Liver (tissue), 9 donors: ENCODE data around the gene CACNA1A. TPM values are rescaled to one million over a fixed set of nuclear protein-coding genes. Genes with fewer than 3 reads are reported as not detected.

ENCODE experiments used
- DNase-seq: peaks from one replicate; pipeline ENCODE4 v3.0.0-alpha.2; 2017; ENCODE audit warnings: low spot score
- H3K27ac ChIP-seq, 2 donors: one replicate each; pipeline ENCODE4 v1.7.0; 2013; ENCODE audit warnings: inconsistent platforms in 2 of 2, low read length in 2 of 2, control low read depth in 1 of 2, low read depth in 1 of 2, mild to moderate bottlenecking in 1 of 2
- H3K27me3 ChIP-seq, 4 donors: one replicate each; pipeline versions ENCODE4 v1.6.1 to v1.7.0; 2013; ENCODE audit warnings: low read length in 3 of 4, inconsistent platforms in 1 of 4, mild to moderate bottlenecking in 1 of 4, moderate library complexity in 1 of 4; ENCODE audit not compliant: control insufficient read depth in 4 of 4, insufficient read depth in 4 of 4
- H3K36me3 ChIP-seq, 4 donors: one replicate each; pipeline versions ENCODE4 v1.6.1 to v1.7.0; 2013; ENCODE audit warnings: low read length in 3 of 4, mild to moderate bottlenecking in 3 of 4, low read depth in 1 of 4, moderate library complexity in 1 of 4; ENCODE audit not compliant: control insufficient read depth in 4 of 4, insufficient read depth in 3 of 4
- H3K4me1 ChIP-seq, 4 donors: one replicate each; pipeline versions ENCODE4 v1.6.1 to v1.7.0; 2013; ENCODE audit warnings: low read length in 3 of 4, mild to moderate bottlenecking in 3 of 4, moderate library complexity in 1 of 4; ENCODE audit not compliant: control insufficient read depth in 4 of 4, insufficient read depth in 4 of 4
- H3K4me3 ChIP-seq, 3 donors: one replicate each; pipeline versions ENCODE4 v1.6.1 to v1.7.0; 2013; ENCODE audit warnings: low read length in 3 of 3, control low read depth in 1 of 3, low read depth in 1 of 3, mild to moderate bottlenecking in 1 of 3
- H3K9ac ChIP-seq, 2 donors: one replicate each; pipeline ENCODE4 v1.7.0; 2013; ENCODE audit warnings: low read length in 2 of 2, mild to moderate bottlenecking in 2 of 2, moderate library complexity in 2 of 2, control low read depth in 1 of 2, low read depth in 1 of 2
- H3K9me3 ChIP-seq, 4 donors: one replicate each; pipeline versions ENCODE4 v1.6.1 to v1.7.0; 2013; ENCODE audit warnings: low read length in 3 of 4; ENCODE audit not compliant: control insufficient read depth in 4 of 4
- EGR1 ChIP-seq, 2 donors: IDR thresholded peaks; 2 replicates each; pipeline ENCODE4 v1.6.1; 2016 to 2018; ENCODE audit warnings: antibody characterized with exemption in 2 of 2, low read depth in 2 of 2
- FOXA1 ChIP-seq: IDR thresholded peaks from 2 replicates; pipeline ENCODE4 v1.6.1; 2016; ENCODE audit warnings: antibody characterized with exemption
- FOXA2 ChIP-seq: IDR thresholded peaks from 2 replicates; pipeline ENCODE4 v1.6.1; 2016; ENCODE audit warnings: antibody characterized with exemption
- GABPA ChIP-seq, 2 donors: IDR thresholded peaks in 1 of 2; conservative IDR thresholded peaks in 1 of 2; 2 replicates each; pipeline ENCODE4 v1.6.1; 2016; ENCODE audit warnings: antibody characterized with exemption in 2 of 2, mild to moderate bottlenecking in 1 of 2, moderate library complexity in 1 of 2
- HNF4A ChIP-seq, 2 donors: conservative IDR thresholded peaks; 2 replicates each; pipeline ENCODE4 v1.6.1; 2016; ENCODE audit warnings: antibody characterized with exemption in 2 of 2, mild to moderate bottlenecking in 2 of 2
- HNF4G ChIP-seq: IDR thresholded peaks from 2 replicates; pipeline ENCODE4 v1.6.1; 2016; ENCODE audit warnings: antibody characterized with exemption
- JUND ChIP-seq, 2 donors: IDR thresholded peaks; 2 replicates each; pipeline ENCODE4 v1.6.1; 2016; ENCODE audit warnings: antibody characterized with exemption in 2 of 2
- NR2F2 ChIP-seq: IDR thresholded peaks from 2 replicates; pipeline ENCODE4 v1.6.1; 2016; ENCODE audit warnings: antibody characterized with exemption
- RAD21 ChIP-seq, 2 donors: IDR thresholded peaks; 2 replicates each; pipeline ENCODE4 v1.6.1; 2016; ENCODE audit warnings: antibody characterized with exemption in 2 of 2, mild to moderate bottlenecking in 2 of 2
- RXRA ChIP-seq, 2 donors: IDR thresholded peaks; 2 replicates each; pipeline ENCODE4 v1.6.1; 2017 to 2018; ENCODE audit warnings: antibody characterized with exemption in 2 of 2, mild to moderate bottlenecking in 1 of 2
- SP1 ChIP-seq: IDR thresholded peaks from 2 replicates; pipeline ENCODE4 v1.6.1; 2018; ENCODE audit warnings: antibody characterized with exemption, mild to moderate bottlenecking
- TAF1 ChIP-seq: conservative IDR thresholded peaks from 2 replicates; pipeline ENCODE4 v1.6.1; 2016; ENCODE audit warnings: antibody characterized with exemption, mild to moderate bottlenecking
- YY1 ChIP-seq: IDR thresholded peaks from 2 replicates; pipeline ENCODE4 v1.6.1; 2016; ENCODE audit warnings: antibody characterized with exemption, mild to moderate bottlenecking
- WGBS: extraction: QIAGEN DNeasy Blood & Tissue Kit; methylation state at CpG from one replicate; pipeline ENCODE4 v1.1.7; 2013; 5-methylcytosine and 5-hydroxymethylcytosine counted together
- polyA plus RNA-seq, 2 donors: library from polyadenylated mRNA; stranded (reverse) in 1 of 2; unstranded in 1 of 2; fragments of 200-250 nt in 1 of 2; fragments of >200 nt in 1 of 2; fragmentation: Nextera tagmentation in 1 of 2; extraction: Ambion mirVana in 1 of 2; gene quantifications; one replicate each; pipeline versions ENCODE4 v1.2.1 to v1.2.3, GENCODE V29; 2013 to 2015
- total RNA-seq, 2 donors: library from RNA; depleted of rRNA; stranded (reverse); fragments of >200 nt; gene quantifications; one replicate each; pipeline ENCODE4 v1.2.3, GENCODE V29; 2014
- TF ChIP-seq, protein P1 (sequence below): IDR thresholded peaks from 2 replicates; pipeline ENCODE4 v1.6.1; 2016; ENCODE audit warnings: antibody characterized with exemption
- TF ChIP-seq, protein P2 (sequence below): IDR thresholded peaks from 2 replicates; pipeline ENCODE4 v1.6.1; 2016; ENCODE audit warnings: antibody characterized with exemption
- TF ChIP-seq, protein P3 (sequence below): IDR thresholded peaks from 2 replicates; pipeline ENCODE4 v1.6.1; 2016; ENCODE audit warnings: antibody characterized with exemption, mild to moderate bottlenecking
- TF ChIP-seq, protein P4 (sequence below): fragments of 150-350 bp; IDR thresholded peaks from 2 replicates; pipeline ENCODE4 v1.5.1; 2017; ENCODE audit warnings: improper control_type of control experiment, low read depth, low read length; ENCODE audit not compliant: missing input control
- TF ChIP-seq, protein P5 (sequence below): IDR thresholded peaks from 2 replicates; pipeline ENCODE4 v1.6.1; 2016; ENCODE audit warnings: antibody characterized with exemption
- donor health status: healthy.
- donor health status: healthy.
- donor health status: healthy.
- donor health status: healthy.
- donor health status: healthy.

Gene CACNA1A
- total and polyA plus RNA-seq, 4 donors: 0.09 to 0.17 (median 0.17) TPM; not detected in 1

DNA sequence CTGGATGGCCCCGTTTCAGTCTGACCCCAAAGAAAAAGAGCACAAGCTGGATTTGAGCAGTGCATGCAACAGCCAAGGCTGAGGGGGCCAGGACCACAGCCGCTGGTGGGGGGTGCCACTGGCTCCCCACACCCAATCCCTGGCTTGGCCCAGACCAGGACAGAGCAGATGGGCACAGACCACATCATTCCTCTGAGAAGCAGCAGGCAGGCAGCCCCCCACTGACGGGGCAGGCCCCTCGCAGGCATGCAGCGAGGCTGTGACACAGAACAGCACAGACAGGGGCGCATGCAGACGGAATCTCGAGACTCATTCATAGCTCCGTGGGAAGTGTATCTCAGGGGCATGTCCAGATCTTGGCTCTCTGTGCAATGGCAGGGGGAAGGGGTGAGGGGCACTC lies 281.2 kb downstream of the CACNA1A start (continued):
- TF ChIP-seq TAF1 (no peak), GABPA (IDR thresholded peaks at IDR 0.05 in 1 of 2, conservative IDR thresholded peaks at IDR 0.05 in 1 of 2) (no peak), JUND (IDR thresholded peaks at IDR 0.05) (no peak)

DNA sequence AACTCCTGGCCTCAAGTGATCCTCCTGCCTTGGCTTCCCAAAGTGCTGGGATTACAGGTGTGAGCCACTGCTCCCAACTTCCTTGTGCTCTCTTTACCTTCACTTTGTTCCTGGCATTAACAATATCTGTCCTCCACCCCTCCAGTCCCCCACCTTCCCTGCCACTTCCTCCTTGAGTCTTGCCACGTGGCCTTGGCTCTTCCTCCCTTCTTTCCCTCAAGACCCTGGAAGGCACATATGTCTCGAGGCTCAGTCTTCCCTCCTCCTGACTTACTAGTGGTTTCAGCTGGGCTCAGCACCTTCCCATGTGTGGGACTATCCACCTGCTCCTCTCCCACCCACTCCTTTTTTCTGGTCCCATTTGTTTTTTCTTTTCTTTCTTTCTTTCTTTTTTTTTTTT lies 285.4 kb downstream of the CACNA1A start:
- 71% methylated on average over 2 of the region's 2 CpGs for WGBS
- DNase-seq: no peak
- H3K9ac ChIP-seq: no peak overlapping the region
- H3K9me3 ChIP-seq: peaks cover 0 to 2% (median 0%) of the 10 kb centered on the region in 4 donors
- peaks cover 0 to 5% (median under 1%) of the 10 kb centered on the region in 4 donors for H3K4me1 ChIP-seq
- TF ChIP-seq FOXA1 (no peak), JUND (IDR thresholded peaks at IDR 0.05) (no peak), NR2F2 (no peak), HNF4G (no peak), SP1 (no peak), YY1 (no peak), RXRA (IDR thresholded peaks at IDR 0.05) (no peak), FOXA2 (no peak), EGR1 (IDR thresholded peaks at IDR 0.05; ENCODE audit: low read depth in 2 of 2) (no peak), GABPA (IDR thresholded peaks at IDR 0.05 in 1 of 2, conservative IDR thresholded peaks at IDR 0.05 in 1 of 2) (no peak), RAD21 (IDR thresholded peaks at IDR 0.05) (no peak), TAF1 (no peak), HNF4A (conservative IDR thresholded peaks at IDR 0.05) (no peak)
- TF ChIP-seq, protein P1, sequence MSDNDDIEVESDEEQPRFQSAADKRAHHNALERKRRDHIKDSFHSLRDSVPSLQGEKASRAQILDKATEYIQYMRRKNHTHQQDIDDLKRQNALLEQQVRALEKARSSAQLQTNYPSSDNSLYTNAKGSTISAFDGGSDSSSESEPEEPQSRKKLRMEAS: no peak
- TF ChIP-seq, protein P2, sequence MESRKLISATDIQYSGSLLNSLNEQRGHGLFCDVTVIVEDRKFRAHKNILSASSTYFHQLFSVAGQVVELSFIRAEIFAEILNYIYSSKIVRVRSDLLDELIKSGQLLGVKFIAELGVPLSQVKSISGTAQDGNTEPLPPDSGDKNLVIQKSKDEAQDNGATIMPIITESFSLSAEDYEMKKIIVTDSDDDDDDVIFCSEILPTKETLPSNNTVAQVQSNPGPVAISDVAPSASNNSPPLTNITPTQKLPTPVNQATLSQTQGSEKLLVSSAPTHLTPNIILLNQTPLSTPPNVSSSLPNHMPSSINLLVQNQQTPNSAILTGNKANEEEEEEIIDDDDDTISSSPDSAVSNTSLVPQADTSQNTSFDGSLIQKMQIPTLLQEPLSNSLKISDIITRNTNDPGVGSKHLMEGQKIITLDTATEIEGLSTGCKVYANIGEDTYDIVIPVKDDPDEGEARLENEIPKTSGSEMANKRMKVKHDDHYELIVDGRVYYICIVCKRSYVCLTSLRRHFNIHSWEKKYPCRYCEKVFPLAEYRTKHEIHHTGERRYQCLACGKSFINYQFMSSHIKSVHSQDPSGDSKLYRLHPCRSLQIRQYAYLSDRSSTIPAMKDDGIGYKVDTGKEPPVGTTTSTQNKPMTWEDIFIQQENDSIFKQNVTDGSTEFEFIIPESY: no peak
- TF ChIP-seq, protein P3, sequence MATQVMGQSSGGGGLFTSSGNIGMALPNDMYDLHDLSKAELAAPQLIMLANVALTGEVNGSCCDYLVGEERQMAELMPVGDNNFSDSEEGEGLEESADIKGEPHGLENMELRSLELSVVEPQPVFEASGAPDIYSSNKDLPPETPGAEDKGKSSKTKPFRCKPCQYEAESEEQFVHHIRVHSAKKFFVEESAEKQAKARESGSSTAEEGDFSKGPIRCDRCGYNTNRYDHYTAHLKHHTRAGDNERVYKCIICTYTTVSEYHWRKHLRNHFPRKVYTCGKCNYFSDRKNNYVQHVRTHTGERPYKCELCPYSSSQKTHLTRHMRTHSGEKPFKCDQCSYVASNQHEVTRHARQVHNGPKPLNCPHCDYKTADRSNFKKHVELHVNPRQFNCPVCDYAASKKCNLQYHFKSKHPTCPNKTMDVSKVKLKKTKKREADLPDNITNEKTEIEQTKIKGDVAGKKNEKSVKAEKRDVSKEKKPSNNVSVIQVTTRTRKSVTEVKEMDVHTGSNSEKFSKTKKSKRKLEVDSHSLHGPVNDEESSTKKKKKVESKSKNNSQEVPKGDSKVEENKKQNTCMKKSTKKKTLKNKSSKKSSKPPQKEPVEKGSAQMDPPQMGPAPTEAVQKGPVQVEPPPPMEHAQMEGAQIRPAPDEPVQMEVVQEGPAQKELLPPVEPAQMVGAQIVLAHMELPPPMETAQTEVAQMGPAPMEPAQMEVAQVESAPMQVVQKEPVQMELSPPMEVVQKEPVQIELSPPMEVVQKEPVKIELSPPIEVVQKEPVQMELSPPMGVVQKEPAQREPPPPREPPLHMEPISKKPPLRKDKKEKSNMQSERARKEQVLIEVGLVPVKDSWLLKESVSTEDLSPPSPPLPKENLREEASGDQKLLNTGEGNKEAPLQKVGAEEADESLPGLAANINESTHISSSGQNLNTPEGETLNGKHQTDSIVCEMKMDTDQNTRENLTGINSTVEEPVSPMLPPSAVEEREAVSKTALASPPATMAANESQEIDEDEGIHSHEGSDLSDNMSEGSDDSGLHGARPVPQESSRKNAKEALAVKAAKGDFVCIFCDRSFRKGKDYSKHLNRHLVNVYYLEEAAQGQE: no peak
- TF ChIP-seq, protein P4, sequence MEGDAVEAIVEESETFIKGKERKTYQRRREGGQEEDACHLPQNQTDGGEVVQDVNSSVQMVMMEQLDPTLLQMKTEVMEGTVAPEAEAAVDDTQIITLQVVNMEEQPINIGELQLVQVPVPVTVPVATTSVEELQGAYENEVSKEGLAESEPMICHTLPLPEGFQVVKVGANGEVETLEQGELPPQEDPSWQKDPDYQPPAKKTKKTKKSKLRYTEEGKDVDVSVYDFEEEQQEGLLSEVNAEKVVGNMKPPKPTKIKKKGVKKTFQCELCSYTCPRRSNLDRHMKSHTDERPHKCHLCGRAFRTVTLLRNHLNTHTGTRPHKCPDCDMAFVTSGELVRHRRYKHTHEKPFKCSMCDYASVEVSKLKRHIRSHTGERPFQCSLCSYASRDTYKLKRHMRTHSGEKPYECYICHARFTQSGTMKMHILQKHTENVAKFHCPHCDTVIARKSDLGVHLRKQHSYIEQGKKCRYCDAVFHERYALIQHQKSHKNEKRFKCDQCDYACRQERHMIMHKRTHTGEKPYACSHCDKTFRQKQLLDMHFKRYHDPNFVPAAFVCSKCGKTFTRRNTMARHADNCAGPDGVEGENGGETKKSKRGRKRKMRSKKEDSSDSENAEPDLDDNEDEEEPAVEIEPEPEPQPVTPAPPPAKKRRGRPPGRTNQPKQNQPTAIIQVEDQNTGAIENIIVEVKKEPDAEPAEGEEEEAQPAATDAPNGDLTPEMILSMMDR: no peak
- TF ChIP-seq, protein P5, sequence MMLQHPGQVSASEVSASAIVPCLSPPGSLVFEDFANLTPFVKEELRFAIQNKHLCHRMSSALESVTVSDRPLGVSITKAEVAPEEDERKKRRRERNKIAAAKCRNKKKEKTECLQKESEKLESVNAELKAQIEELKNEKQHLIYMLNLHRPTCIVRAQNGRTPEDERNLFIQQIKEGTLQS: no peak
- no peak overlapping the region for H3K27ac ChIP-seq
- H3K36me3 ChIP-seq: no peaks in the 10 kb centered on the region
- H3K27me3 ChIP-seq: no peaks in the 10 kb centered on the region
- no peak overlapping the region for H3K4me3 ChIP-seq
